Ammon's horn (tissue), 1 donor: ENCODE results near the gene LCE2B.
"Not testable (repeated sequence)": the region's sequence is repeated elsewhere in the genome, so short reads cannot be mapped to it uniquely, and the experiment has no call there.

ENCODE experiments used
- DNase-seq: peaks from one replicate; pipeline ENCODE4 v3.0.0-alpha.2; 2016; ENCODE audit warnings: low spot score

Gene LCE2B

DNA sequence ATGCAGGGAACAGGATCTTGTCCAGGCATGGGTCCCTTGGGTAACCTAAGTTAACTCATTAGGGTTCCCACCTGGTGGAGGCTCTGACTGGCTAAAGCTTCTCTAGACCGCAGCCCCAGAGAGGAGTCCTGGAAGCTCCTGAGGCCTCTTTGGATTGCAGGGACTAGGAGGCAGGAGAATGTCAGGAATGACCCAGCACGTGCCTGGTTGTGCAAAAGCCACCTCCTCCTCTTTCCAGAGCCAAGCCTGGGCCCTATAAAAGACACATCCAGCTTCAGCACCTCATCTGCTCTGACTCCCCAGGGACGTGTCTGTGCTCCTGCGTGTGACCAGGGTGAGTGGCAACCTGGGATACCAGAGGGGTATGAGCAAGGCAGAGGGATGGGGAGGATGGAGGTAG is at the start of gene LCE2B:
TSS of gene LCE2B (plus strand) at position 301 of the 400 bp plus-strand sequence. CDS start 721 bp downstream, outside the sequence.
- DNase-seq = not testable (repeated sequence)

- no peak for DNase-seq
These were observed 45.6 kb upstream of the LCE2B start for GRCh38 chr1:152640351-152640750.

DNA sequence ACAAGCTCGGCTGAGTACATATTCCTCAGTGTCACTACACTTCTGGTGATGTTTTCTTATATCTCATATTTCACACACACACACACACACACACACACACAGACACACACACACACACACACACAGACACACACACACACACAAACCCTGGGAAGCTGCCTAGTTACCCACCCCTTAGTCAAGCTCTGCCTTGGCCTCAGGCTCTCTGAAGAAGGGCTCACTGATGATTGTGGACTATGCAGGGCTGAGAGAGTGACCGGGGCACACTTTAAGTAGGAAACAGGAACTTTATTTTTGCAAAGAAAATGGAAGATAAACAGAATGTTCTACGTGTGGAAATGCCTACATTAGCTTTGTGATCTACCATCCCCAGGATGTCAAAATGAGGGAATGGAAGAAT is 42.0 kb upstream of the LCE2B start:
- no peak for DNase-seq

DNA sequence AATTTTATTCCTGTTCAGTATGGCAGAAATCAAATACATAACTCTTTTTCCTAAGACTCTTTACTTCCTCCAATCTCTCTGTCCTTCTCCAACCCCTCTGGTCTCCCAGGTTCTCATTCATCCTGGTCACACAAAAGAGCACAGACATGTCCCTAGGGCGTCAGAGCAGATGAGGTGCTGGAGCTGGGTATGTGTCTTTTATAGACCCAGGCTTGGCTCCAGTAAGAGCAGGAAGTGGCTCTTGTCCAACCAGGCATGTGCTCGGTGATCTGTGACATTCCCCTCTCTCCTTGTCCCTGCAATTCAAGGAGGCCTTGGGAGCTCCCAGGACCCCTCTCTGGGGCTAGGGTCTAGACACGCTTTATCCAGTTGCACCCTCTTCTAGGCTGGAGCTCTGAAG is 40.8 kb upstream of the LCE2B start:
- no peak for DNase-seq

DNA sequence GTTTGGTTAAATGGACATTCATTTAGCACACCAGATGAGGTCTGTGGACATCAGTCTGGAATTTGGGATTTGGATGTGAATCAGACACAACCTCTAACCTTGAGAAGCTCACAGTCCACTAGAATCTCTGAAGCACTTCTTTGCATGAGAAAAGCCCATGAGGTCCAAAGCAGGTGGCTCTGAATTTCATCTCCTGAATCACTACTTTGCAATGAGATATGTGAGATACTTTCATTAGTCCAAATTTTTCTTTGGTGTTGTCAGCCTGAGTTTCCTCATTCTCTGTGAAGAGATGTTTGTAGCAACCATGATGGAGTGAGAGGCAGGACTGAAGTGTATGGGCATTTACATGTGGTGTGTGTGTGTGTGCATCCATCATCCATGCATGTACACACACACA is 39.3 kb upstream of the LCE2B start:
- no peak for DNase-seq

GRCh38 chr1:152654110-152654509 is 31.8 kb upstream of the LCE2B start:
- peak; percentile 37 for DNase-seq

GRCh38 chr1:152656459-152656858 is 29.5 kb upstream of the LCE2B start:
- DNase-seq = no peak

DNA sequence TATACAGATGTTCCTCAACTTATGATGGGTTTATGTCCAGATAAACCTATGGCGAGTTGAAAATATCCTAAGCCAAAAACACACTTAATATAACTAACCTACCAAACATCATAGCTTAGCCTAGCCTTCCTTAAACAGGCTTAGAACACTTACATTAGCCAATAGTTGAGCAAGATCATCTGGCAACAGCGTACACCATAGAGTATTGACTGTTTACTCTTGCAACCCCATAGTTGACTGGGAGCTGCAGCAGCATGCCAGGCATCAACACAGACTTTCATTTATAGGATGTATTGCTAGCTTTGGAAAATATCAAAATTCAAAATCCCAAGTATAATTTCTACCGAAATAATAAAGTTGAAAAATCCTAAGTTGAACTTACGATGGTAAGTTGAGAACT is 28.2 kb upstream of the LCE2B start:
- DNase-seq = no peak

GRCh38 chr1:152658649-152659048 is 27.3 kb upstream of the LCE2B start:
- DNase-seq = no peak

- no peak for DNase-seq
These were observed 22.8 kb upstream of the LCE2B start, which contains the start of gene LCE2D for GRCh38 chr1:152663098-152663497. LCE2D (plus strand) TSS chr1:152663380; CDS start chr1:152664106, 726 bp downstream.

DNA sequence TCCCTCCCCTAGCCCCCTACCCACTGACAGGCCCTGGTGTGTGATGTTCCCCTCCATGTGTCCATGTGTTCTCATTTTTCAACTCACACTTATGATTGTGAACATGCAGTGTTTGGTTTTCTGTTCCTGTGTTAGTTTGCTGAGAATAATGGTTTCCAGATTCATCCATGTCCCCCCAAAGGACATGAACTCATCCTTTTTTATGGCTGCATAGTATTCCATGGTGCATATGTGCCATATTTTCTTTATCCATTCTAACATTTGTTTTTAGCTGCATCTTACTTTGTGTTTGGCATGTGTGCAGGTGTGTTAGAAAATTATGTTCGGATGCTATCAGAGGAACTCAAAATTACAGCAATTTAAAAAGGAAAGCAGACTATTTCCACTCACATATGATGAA is 19.8 kb upstream of the LCE2B start:
- DNase-seq = not testable (repeated sequence)

GRCh38 chr1:152667648-152668047 is 18.3 kb upstream of the LCE2B start:
- no peak for DNase-seq

- DNase-seq = no peak
These were observed 12.9 kb upstream of the LCE2B start for GRCh38 chr1:152673016-152673415.

DNA sequence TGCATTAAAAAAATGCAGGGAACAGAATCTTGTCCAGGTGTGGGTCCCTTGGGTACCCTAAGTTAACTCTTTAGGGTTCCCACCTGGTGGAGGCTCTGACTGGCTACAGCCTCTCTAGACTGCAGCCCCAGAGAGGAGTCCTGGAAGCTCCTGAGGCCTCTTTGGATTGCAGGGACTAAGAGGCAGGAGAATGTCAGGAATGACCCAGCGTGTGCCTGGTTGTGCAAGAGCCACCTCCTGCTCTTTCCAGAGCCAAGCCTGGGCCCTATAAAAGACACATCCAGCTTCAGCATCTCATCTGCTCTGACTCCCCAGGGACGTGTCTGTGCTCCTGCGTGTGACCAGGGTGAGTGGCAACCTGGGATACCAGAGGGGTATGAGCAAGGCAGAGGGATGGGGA is 10.9 kb upstream of the LCE2B start, which contains the start of gene LCE2C:
TSS of gene LCE2C (plus strand) at position 297 of the 400 bp plus-strand sequence. CDS start 737 bp downstream, outside the sequence.
- not testable (repeated sequence) for DNase-seq

DNA sequence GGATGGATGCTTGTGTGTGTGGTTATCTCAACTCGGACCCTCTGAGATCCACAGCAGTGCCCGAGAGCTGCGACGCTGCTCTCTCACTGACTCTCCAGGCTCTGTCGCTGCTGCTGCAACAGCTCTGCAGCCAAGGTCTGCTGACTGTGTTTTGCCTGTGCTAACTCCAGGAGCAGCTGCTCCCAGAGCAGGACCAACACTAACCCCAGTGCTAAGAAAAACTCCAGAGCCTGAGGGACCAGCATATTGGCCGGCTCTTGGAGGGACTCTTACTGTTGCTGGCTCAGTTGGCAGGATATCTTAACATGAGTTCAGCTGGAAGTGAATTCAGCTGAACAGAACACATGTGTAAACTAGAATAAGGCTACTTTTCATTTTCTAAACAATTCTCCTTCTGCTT is 6.5 kb upstream of the LCE2B start:
- no peak for DNase-seq

GRCh38 chr1:152681616-152682015 is 4.3 kb upstream of the LCE2B start:
- DNase-seq = peak; percentile 5

- no peak for DNase-seq
These were observed 2.1 kb upstream of the LCE2B start for GRCh38 chr1:152683846-152684245.

GRCh38 chr1:152697701-152698600 is 12.0 kb downstream of the LCE2B start, which contains the start of gene LCE2A:
LCE2A (plus strand) TSS chr1:152698345; CDS start chr1:152698902, 557 bp downstream.
- no peak for DNase-seq

DNA sequence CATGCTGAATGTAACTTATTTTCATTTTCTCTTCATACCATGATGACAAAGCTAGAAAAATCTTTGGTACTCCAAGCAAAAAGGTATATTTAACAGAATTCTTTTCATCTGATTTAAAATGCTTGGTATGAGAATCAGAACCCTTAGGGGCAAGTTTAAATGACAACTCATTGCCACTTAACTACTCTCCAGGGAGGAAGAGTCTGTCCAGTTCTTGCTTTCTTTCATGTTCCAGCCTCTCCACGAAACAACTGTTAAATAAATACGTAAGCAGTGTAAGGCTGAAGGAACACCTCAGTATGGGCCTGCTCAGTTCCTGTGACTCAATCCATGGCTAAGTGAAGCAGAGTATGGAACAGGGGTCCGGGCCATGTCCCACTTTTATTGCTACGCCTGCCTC is 13.8 kb downstream of the LCE2B start:
- DNase-seq = no peak

DNA sequence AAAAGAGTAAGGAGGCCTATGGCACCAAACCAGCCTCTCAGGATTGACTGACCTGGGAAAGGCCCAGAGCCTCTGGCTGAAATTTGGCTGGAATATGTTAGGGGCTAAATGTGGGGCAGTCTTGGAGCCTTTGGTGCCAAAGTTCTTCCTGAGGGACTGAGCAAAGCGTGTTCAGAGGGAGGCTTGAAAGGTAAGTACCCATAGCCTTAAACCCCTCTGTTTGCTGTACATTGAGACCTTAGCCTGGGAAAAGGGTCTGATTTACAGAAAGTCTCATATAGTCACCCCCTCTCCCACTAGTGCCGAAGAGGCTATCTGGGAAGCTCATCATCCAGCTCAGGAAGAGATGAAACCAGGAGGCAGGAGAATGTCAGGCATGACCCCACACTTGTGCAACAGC is 21.9 kb downstream of the LCE2B start, which contains the start of gene LCE4A:
TSS of gene LCE4A (plus strand) at position 301 of the 400 bp plus-strand sequence. CDS start 916 bp downstream, outside the sequence.
- no peak for DNase-seq

DNA sequence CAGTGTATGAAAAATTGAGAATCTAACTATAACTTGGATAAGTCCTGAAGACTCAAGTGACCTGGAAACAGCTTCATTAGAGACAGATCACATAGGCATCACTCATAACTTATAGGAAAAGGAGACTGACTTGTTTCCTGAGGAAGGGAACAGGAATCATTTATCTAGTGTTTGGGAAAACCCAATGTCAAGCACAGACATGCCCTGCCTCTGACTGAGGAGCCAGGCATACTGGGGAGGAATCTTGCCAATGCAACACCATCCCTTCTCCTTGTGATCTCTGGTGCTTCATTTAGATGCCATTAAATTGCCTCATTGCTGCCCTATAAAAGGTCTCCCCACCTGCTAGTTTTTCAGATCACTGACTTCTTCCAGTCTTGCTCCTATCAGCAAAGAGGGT is 32.3 kb downstream of the LCE2B start:
- no peak for DNase-seq

DNA sequence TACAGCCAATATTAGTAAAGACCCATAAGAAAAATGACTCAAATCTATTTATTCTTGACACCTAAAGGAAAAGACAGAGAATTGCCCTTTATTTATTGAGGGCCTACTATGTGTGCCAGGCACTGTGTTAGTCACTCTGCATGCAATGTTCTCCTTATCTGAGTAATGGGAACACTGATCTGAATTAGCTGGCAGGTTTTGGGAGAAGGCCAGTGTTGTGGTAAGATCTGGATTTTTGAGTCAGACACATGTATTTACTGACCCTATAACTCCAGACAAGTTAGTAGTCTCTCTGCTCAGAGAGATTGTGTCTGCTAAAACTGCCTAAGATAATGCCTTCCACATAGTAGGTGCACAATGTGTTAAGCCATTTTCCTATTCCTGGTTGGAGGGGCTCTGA is 39.3 kb downstream of the LCE2B start:
- no peak for DNase-seq

GRCh38 chr1:152728986-152729385 is 43.1 kb downstream of the LCE2B start:
- no peak for DNase-seq
